ENCODE measurements around the gene ARPC5L.

DNA sequence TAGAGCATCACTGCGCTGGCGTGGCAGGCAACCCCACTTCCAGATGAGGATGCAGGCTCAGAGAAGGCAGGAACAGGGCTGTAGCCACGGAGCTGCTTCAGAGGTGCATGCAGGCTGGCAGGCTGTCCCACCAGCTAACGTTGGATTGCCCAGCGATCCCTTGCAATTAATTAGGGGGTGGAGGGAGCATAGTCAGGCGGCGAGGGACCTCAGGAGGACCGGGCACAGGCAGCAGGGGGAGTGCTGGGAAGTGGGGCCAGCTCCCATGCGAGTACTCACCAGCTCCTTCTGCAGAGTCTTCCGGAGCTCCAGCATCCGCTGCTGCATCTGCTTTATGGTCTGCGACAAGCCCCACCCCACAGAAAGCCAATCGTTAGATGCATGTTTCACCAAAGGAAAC is 20.3 kb downstream of the ARPC5L start:
- no peak for TF ChIP-seq GABPB2 (CRISPR knock-in tag; conservative IDR thresholded peaks at IDR 0.05)
- TF ChIP-seq PKNOX1 (IDR thresholded peaks at IDR 0.05) = no peak
- TF ChIP-seq, protein P1, sequence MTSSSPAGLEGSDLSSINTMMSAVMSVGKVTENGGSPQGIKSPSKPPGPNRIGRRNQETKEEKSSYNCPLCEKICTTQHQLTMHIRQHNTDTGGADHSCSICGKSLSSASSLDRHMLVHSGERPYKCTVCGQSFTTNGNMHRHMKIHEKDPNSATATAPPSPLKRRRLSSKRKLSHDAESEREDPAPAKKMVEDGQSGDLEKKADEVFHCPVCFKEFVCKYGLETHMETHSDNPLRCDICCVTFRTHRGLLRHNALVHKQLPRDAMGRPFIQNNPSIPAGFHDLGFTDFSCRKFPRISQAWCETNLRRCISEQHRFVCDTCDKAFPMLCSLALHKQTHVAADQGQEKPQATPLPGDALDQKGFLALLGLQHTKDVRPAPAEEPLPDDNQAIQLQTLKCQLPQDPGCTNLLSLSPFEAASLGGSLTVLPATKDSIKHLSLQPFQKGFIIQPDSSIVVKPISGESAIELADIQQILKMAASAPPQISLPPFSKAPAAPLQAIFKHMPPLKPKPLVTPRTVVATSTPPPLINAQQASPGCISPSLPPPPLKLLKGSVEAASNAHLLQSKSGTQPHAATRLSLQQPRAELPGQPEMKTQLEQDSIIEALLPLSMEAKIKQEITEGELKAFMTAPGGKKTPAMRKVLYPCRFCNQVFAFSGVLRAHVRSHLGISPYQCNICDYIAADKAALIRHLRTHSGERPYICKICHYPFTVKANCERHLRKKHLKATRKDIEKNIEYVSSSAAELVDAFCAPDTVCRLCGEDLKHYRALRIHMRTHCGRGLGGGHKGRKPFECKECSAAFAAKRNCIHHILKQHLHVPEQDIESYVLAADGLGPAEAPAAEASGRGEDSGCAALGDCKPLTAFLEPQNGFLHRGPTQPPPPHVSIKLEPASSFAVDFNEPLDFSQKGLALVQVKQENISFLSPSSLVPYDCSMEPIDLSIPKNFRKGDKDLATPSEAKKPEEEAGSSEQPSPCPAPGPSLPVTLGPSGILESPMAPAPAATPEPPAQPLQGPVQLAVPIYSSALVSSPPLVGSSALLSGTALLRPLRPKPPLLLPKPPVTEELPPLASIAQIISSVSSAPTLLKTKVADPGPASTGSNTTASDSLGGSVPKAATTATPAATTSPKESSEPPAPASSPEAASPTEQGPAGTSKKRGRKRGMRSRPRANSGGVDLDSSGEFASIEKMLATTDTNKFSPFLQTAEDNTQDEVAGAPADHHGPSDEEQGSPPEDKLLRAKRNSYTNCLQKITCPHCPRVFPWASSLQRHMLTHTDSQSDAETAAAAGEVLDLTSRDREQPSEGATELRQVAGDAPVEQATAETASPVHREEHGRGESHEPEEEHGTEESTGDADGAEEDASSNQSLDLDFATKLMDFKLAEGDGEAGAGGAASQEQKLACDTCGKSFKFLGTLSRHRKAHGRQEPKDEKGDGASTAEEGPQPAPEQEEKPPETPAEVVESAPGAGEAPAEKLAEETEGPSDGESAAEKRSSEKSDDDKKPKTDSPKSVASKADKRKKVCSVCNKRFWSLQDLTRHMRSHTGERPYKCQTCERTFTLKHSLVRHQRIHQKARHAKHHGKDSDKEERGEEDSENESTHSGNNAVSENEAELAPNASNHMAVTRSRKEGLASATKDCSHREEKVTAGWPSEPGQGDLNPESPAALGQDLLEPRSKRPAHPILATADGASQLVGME (CRISPR knock-in tag; IDR thresholded peaks at IDR 0.05) = no peak
- TF ChIP-seq NONO (IDR thresholded peaks at IDR 0.05; ENCODE audit: low read depth in 2 of 2, low read length in 1 of 2) = no peak
- TF ChIP-seq NBN (IDR thresholded peaks at IDR 0.05; ENCODE audit: low read depth) = no peak
- TF ChIP-seq YBX1 (IDR thresholded peaks at IDR 0.05) = no peak
